ENCODE results near the gene VWA3B.

VWA3B gene

GRCh38 chr2:98188351-98189046, 101.5 kb downstream of the VWA3B start:
- Histone ChIP-seq H3K4me3 (ENCODE audit: low read length in 2 of 2) (no peak overlapping the region), H2AK5ac (ENCODE audit: low read depth, low read length) (no peak overlapping the region), H2BK15ac (ENCODE audit: low read length) (no peak overlapping the region), H4K91ac (ENCODE audit: low read depth, low read length, poor library complexity) (no peak overlapping the region), H3K23ac (ENCODE audit: low read depth, low read length, poor library complexity) (no peak overlapping the region), H2BK120ac (ENCODE audit: low read depth, low read length) (no peak overlapping the region), H3K9ac (ENCODE audit: low read depth, low read length, poor library complexity) (no peak overlapping the region), H2BK5ac (ENCODE audit: low read length) (no peak overlapping the region), H3K79me1 (ENCODE audit: low read depth, low read length) (no peaks in the 10 kb centered on the region), H3K18ac (ENCODE audit: low read length) (no peak overlapping the region), H3K27me3 (ENCODE audit: control insufficient read depth in 3 of 3, insufficient read depth in 3 of 3, low read depth in 1 of 3, low read length in 3 of 3) (peaks cover 0 to 3% (median 0%) of the 10 kb centered on the region in 3 experiments), H3K14ac (ENCODE audit: low read length) (no peak overlapping the region), H3K4me2 (ENCODE audit: insufficient read depth, low read length, poor library complexity, severe bottlenecking) (no peak overlapping the region), H3K36me3 (replicated peaks in 1 of 2; ENCODE audit: control insufficient read depth in 2 of 2, insufficient read depth in 2 of 2, low read length in 2 of 2) (no peaks in the 10 kb centered on the region), H3K9me3 (replicated peaks in 1 of 2; ENCODE audit: control insufficient read depth in 2 of 2, insufficient read depth in 1 of 2, low read depth in 1 of 2, low read length in 2 of 2) (peaks cover 0 to 2% of the 10 kb centered on the region in 2 donors), H3K4ac (ENCODE audit: low read length) (no peak overlapping the region), H2BK12ac (ENCODE audit: low read length) (no peak overlapping the region), H3K27ac (replicated peaks; ENCODE audit: low read length) (no peak overlapping the region), H3K4me1 (ENCODE audit: control insufficient read depth in 2 of 2, insufficient read depth in 1 of 2, low read depth in 1 of 2, low read length in 2 of 2) (peaks cover 0 to 2% of the 10 kb centered on the region in 2 donors), H2AFZ (ENCODE audit: low read length) (no peak overlapping the region), H4K8ac (ENCODE audit: low read depth, low read length) (no peak overlapping the region)
- WGBS, 2 donors (ENCODE audit: extremely low coverage in 2 of 2, insufficient read length in 2 of 2, insufficient replicate concordance in 1 of 2): no CpG with 5 or more reads among the region's 4 CpGs
- DNase-seq (ENCODE audit: low spot score): no peak

GRCh38 chr2:98191883-98192282, 104.9 kb downstream of the VWA3B start:
- H2BK120ac ChIP-seq (ENCODE audit: low read depth, low read length): no peak overlapping the region
- no peak overlapping the region for H3K14ac ChIP-seq (ENCODE audit: low read length)
- no peak overlapping the region for H3K4me2 ChIP-seq (ENCODE audit: insufficient read depth, low read length, poor library complexity, severe bottlenecking)
- no peak overlapping the region for H3K9ac ChIP-seq (ENCODE audit: low read depth, low read length, poor library complexity)
- H4K91ac ChIP-seq (ENCODE audit: low read depth, low read length, poor library complexity): no peak overlapping the region
- H4K8ac ChIP-seq (ENCODE audit: low read depth, low read length): no peak overlapping the region
- H2BK12ac ChIP-seq (ENCODE audit: low read length): no peak overlapping the region
- peaks cover 2% of the 10 kb centered on the region in 2 donors for H3K9me3 ChIP-seq (replicated peaks in 1 of 2; ENCODE audit: control insufficient read depth in 2 of 2, insufficient read depth in 1 of 2, low read depth in 1 of 2, low read length in 2 of 2)
- H3K4me1 ChIP-seq (ENCODE audit: control insufficient read depth in 2 of 2, insufficient read depth in 1 of 2, low read depth in 1 of 2, low read length in 2 of 2): peaks cover 0 to 4% of the 10 kb centered on the region in 2 donors
- DNase-seq (ENCODE audit: low spot score): no peak
- H3K18ac ChIP-seq (ENCODE audit: low read length): no peak overlapping the region
- H3K27me3 ChIP-seq (ENCODE audit: control insufficient read depth in 3 of 3, insufficient read depth in 3 of 3, low read depth in 1 of 3, low read length in 3 of 3): no peaks in the 10 kb centered on the region
- WGBS, 2 donors (ENCODE audit: extremely low coverage in 2 of 2, insufficient read length in 2 of 2, insufficient replicate concordance in 1 of 2): no CpG with 5 or more reads among the region's 5 CpGs
- H2BK5ac ChIP-seq (ENCODE audit: low read length): no peak overlapping the region
- no peak overlapping the region for H3K23ac ChIP-seq (ENCODE audit: low read depth, low read length, poor library complexity)
- no peak overlapping the region for H2AK5ac ChIP-seq (ENCODE audit: low read depth, low read length)
- no peak overlapping the region for H2AFZ ChIP-seq (ENCODE audit: low read length)
- no peak overlapping the region for H2BK15ac ChIP-seq (ENCODE audit: low read length)
- no peak overlapping the region for H3K4ac ChIP-seq (ENCODE audit: low read length)
- no peaks in the 10 kb centered on the region for H3K79me1 ChIP-seq (ENCODE audit: low read depth, low read length)
- H3K36me3 ChIP-seq (replicated peaks in 1 of 2; ENCODE audit: control insufficient read depth in 2 of 2, insufficient read depth in 2 of 2, low read length in 2 of 2): no peaks in the 10 kb centered on the region
- no peak overlapping the region for H3K4me3 ChIP-seq (ENCODE audit: low read length in 2 of 2)
- H3K27ac ChIP-seq (replicated peaks; ENCODE audit: low read length): no peak overlapping the region

DNA sequence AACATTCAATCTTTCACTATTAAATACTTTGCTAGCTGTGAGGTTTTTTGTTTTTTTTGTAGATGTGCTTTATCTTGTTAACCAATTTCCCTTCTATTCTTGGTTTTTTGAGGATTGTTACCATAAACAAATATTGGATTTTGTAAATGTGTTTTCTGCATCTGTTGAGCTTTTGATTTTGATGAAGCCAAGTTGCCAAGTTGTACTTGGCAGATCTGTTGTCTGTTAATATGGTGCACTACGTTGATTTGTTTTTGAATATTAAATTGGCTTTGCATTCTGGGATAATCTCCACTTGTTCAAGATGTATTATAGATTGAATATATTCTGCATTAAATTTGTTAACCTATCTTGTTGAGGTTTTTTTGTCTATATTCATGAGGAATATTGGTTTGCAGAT, 114.6 kb downstream of the VWA3B start:
- Histone ChIP-seq H4K8ac (ENCODE audit: low read depth, low read length) (no peak overlapping the region), H3K18ac (ENCODE audit: low read length) (no peak overlapping the region)
- no peak for DNase-seq (ENCODE audit: low spot score)

DNA sequence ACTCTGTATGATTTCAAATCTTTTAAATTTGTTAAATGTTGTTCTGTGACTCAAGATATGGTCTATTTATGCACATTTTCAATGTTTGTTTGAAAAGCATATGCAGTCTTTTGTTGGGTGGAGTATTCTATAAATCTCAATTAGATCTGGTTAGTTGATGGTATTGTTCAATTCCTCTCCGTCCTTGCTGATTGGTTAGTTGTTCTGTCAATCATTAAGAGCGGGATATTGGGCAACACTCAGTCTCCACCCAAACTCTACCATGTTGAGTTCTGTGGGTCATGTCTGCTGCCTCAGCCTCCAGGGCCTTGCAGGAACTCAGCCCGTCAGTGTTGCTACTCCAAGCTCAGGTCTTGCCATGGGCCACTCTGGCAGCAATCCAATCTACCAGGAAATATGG, 118.9 kb downstream of the VWA3B start:
- no peaks in the 10 kb centered on the region for H3K79me1 ChIP-seq (ENCODE audit: low read depth, low read length)
- DNase-seq (ENCODE audit: low spot score): no peak
- no peak overlapping the region for H3K4ac ChIP-seq (ENCODE audit: low read length)
- H3K23ac ChIP-seq (ENCODE audit: low read depth, low read length, poor library complexity): no peak overlapping the region
- no peak overlapping the region for H2BK12ac ChIP-seq (ENCODE audit: low read length)
- H4K91ac ChIP-seq (ENCODE audit: low read depth, low read length, poor library complexity): no peak overlapping the region
- no peak overlapping the region for H3K14ac ChIP-seq (ENCODE audit: low read length)
- H3K9ac ChIP-seq (ENCODE audit: low read depth, low read length, poor library complexity): no peak overlapping the region
- H2AK5ac ChIP-seq (ENCODE audit: low read depth, low read length): no peak overlapping the region
- H2AFZ ChIP-seq (ENCODE audit: low read length): no peak overlapping the region
- no peak overlapping the region for H2BK120ac ChIP-seq (ENCODE audit: low read depth, low read length)
- no peaks in the 10 kb centered on the region for H3K4me1 ChIP-seq (ENCODE audit: control insufficient read depth in 2 of 2, insufficient read depth in 1 of 2, low read depth in 1 of 2, low read length in 2 of 2)
- no peaks in the 10 kb centered on the region for H3K36me3 ChIP-seq (replicated peaks in 1 of 2; ENCODE audit: control insufficient read depth in 2 of 2, insufficient read depth in 2 of 2, low read length in 2 of 2)
- no peak overlapping the region for H3K4me3 ChIP-seq (ENCODE audit: low read length in 2 of 2)
- no peak overlapping the region for H3K27ac ChIP-seq (replicated peaks; ENCODE audit: low read length)
- no peaks in the 10 kb centered on the region for H3K27me3 ChIP-seq (ENCODE audit: control insufficient read depth in 3 of 3, insufficient read depth in 3 of 3, low read depth in 1 of 3, low read length in 3 of 3)
- H3K18ac ChIP-seq (ENCODE audit: low read length): no peak overlapping the region
- no CpG with 5 or more reads among the region's 3 CpGs for WGBS, 2 donors (ENCODE audit: extremely low coverage in 2 of 2, insufficient read length in 2 of 2, insufficient replicate concordance in 1 of 2)
- no peak overlapping the region for H2BK5ac ChIP-seq (ENCODE audit: low read length)
- peaks cover 0 to 3% of the 10 kb centered on the region in 2 donors for H3K9me3 ChIP-seq (replicated peaks in 1 of 2; ENCODE audit: control insufficient read depth in 2 of 2, insufficient read depth in 1 of 2, low read depth in 1 of 2, low read length in 2 of 2)
- H2BK15ac ChIP-seq (ENCODE audit: low read length): no peak overlapping the region
- no peak overlapping the region for H4K8ac ChIP-seq (ENCODE audit: low read depth, low read length)
- no peak overlapping the region for H3K4me2 ChIP-seq (ENCODE audit: insufficient read depth, low read length, poor library complexity, severe bottlenecking)

More for the DNA sequence above, 114.6 kb downstream of the VWA3B start:
- H2AK5ac ChIP-seq (ENCODE audit: low read depth, low read length): no peak overlapping the region
- H2BK120ac ChIP-seq (ENCODE audit: low read depth, low read length): no peak overlapping the region
- no peak overlapping the region for H3K4me3 ChIP-seq (ENCODE audit: low read length in 2 of 2)
- peaks cover 0 to 3% of the 10 kb centered on the region in 2 donors for H3K9me3 ChIP-seq (replicated peaks in 1 of 2; ENCODE audit: control insufficient read depth in 2 of 2, insufficient read depth in 1 of 2, low read depth in 1 of 2, low read length in 2 of 2)
- H2BK12ac ChIP-seq (ENCODE audit: low read length): no peak overlapping the region
- H3K4me1 ChIP-seq (ENCODE audit: control insufficient read depth in 2 of 2, insufficient read depth in 1 of 2, low read depth in 1 of 2, low read length in 2 of 2): no peaks in the 10 kb centered on the region
- no peaks in the 10 kb centered on the region for H3K79me1 ChIP-seq (ENCODE audit: low read depth, low read length)
- no peak overlapping the region for H3K27ac ChIP-seq (replicated peaks; ENCODE audit: low read length)
- H2BK5ac ChIP-seq (ENCODE audit: low read length): no peak overlapping the region
- no peak overlapping the region for H3K14ac ChIP-seq (ENCODE audit: low read length)
- no peaks in the 10 kb centered on the region for H3K27me3 ChIP-seq (ENCODE audit: control insufficient read depth in 3 of 3, insufficient read depth in 3 of 3, low read depth in 1 of 3, low read length in 3 of 3)
- H2BK15ac ChIP-seq (ENCODE audit: low read length): no peak overlapping the region
- no peak overlapping the region for H3K23ac ChIP-seq (ENCODE audit: low read depth, low read length, poor library complexity)
- no CpG with 5 or more reads among the region's 1 CpG for WGBS, 2 donors (ENCODE audit: extremely low coverage in 2 of 2, insufficient read length in 2 of 2, insufficient replicate concordance in 1 of 2)
- H3K9ac ChIP-seq (ENCODE audit: low read depth, low read length, poor library complexity): no peak overlapping the region
- H3K4me2 ChIP-seq (ENCODE audit: insufficient read depth, low read length, poor library complexity, severe bottlenecking): no peak overlapping the region
- H3K36me3 ChIP-seq (replicated peaks in 1 of 2; ENCODE audit: control insufficient read depth in 2 of 2, insufficient read depth in 2 of 2, low read length in 2 of 2): no peaks in the 10 kb centered on the region
- no peak overlapping the region for H3K4ac ChIP-seq (ENCODE audit: low read length)
- no peak overlapping the region for H4K91ac ChIP-seq (ENCODE audit: low read depth, low read length, poor library complexity)
- H2AFZ ChIP-seq (ENCODE audit: low read length): no peak overlapping the region

Data from neuronal stem cell (in vitro differentiated cells).